OCI-M2 (cell line): ENCODE results near the gene PSMD5.

Experiments used
- DNase-seq: peaks from one replicate; lab custom pipeline; 2025; ENCODE audit not compliant: unreplicated experiment; lab: John Stamatoyannopoulos, UW

The PSMD5 gene

DNA sequence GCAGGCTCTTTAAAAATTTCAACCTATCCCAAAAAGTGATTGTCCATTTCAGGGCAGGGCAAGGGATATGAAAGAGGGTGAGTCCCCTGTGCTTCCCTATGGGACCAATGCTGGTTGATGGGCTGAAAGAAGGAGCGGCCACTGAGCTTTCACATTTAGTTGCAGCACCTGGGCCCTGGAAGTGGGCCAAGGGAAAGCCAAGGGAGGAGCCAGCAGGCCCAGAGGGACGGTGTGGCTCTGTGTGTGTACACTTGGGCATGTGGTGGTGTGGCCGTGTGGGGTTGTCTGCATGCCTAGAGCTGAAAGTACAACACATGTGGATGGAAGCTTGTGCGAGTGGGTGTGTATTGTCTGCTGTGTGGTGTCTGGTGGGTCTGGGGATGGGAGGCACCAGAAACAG, 14.0 kb upstream of the PSMD5 start:
- no peak for DNase-seq

DNA sequence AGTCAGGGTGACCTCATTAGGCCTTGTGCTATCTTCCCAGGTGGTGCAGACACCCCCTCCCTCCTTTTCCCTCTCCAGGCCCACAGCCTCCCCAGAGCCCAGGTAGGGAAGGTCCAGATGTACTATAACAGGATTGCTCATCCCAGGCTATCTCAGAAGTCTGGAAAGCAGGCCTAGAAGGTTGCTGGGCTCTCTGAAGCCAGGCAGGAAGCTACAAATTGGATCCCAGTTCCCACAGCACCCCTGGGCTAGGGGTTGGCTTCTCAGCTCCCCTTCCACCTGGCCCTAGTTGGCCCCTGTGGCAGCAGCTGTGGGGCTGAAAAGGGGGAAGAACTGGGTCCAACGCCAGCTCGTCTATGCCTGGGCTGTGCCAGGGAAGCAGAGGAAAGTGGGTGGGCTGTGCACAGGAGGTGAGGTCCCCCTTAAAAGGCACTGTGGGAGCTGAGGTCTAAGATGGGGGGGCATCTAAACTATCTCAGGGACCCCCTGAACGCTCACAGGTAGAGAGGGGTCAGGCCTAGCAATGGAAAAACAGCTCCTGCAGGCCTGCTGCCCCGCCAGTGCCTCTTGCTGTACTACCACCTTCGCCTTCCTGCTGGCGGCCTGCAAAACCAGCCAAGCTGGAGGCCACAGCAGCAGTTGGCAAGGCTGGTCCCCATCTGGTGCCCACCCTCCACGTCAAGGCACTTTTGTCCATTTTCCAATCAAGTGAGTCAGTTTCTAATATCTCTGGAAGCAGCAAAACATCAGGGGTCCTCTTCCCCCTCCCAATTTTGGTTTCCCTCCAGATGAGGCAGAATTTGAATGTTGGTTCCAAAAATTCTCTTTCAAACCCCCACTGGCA, 13.3 kb upstream of the PSMD5 start:
- DNase-seq, result no peak

DNA sequence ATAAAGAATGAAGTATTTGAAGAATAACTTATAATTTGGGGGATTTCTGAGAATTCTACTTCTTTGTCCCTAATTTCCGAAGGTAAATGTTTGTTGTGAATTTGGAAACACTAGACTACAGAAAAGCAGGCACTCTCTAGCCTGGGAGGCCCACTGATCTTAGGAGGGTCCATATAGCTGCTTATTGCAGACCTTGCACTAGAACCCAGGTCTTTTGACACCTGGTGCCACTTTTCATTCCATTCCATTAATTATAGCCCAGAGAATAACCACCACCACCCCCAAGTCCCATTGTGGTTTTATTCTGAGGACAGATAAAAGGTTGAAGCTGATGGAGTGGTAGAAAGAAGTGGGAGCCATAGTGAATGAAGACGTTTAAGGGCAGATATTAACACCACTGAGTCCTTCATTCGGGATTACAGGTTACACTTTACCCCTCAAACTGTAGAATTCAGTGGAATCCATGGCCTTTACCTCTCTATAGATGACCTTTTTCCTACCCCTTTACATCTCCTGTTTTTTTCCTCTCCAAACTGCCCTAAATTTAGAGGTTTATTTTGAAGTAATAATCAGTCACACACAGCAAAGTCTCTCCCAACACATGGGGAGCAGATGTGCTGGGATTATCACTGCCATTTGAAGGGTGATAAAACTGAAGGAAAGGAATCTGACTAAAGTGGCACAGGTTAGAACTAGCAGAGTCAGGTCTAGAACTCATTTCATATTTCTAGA, 12.0 kb upstream of the PSMD5 start:
- DNase-seq, result no peak

DNA sequence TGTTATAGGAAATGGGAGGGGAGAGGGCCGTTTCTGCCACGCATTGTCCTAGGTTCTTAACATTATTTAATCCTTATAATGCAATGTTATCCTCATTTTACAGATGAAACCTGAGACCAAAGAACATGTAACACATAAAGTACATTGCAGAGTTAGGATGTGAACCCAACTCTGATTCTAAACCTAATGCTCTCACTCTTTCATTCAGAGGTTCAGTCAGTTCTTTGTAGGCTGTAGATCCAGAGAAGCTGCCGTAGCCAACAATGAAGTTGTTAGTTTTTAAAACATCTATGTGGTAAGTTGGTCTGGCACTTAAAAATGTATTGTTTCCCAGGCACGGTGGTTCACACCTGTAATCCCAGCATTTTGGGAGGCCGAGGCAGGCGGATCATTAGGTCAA, 10.5 kb upstream of the PSMD5 start:
- DNase-seq, result no peak

DNA sequence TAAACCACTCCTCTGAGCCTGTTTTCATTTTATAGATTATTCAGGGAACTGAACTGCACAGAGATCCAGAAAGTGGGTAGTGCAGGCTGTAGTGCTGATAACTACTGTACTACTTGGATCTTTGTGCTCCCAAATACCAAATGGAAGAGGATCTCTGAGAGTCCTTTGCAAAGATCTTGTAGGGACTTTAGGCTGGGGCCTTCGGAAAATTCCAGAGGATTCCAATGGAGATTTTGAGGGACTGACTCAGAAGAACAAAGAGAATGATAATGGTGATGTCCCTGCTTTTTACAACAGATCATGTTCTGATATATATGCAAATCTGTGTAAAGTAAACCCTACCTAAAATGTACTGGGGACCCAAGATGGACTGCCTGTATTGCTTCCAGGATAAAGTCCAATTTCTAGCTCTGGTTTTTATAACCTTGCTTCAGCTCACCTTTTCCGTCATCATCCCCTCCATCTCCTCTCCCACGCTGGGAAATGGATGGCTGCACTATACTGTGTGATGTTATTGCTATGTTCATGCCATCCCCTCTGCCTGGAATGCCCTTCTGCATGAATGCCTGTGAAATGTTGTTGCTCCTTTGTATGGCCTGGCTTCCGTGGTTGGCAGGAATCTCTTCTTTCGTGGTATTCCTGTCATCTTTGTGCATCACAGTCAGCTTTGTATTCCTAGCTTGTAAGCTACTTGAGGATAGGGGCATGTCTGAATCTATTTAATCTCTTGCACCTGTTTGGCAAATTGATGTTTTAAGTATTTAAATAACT, 9.7 kb upstream of the PSMD5 start:
- no peak for DNase-seq

DNA sequence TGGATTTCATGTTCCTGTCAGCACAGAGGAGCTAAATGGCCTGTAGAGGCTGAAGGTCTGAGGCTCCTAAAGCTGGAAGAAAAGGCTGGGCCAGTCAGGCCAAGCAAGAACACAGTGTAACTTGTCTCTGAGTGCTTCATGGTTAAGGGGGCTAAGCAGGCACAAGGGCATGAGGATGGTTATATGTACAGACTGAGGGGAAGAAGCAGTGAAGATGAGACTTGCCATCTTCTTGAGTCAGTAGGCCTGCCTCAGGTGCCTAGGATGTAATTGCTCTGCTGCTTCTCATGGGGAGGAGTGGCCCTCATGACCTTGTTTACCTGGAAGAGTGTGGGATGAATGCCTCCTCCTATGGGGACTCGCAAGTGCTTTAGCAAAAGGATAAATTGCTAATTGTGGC, 8.7 kb upstream of the PSMD5 start:
- no peak for DNase-seq

DNA sequence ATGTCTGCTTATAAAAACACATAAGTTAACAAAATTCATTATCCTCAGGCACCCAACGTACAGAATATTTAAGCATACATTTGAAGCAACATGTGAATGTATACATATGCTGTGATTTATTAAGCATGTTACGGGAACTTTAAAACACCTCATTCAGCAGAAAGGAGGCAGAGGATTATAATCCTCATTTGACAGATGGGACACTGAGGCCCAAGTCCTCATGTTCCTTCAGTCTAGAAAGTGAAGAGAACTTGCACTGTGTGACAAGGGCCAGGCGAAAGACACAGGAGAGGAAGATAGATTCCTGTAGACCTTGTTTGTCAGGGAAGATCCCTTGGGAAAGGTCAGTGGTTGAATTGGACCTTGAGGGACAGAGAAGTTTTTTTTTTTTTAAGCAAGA, 7.6 kb upstream of the PSMD5 start:
- DNase-seq, result no peak

DNA sequence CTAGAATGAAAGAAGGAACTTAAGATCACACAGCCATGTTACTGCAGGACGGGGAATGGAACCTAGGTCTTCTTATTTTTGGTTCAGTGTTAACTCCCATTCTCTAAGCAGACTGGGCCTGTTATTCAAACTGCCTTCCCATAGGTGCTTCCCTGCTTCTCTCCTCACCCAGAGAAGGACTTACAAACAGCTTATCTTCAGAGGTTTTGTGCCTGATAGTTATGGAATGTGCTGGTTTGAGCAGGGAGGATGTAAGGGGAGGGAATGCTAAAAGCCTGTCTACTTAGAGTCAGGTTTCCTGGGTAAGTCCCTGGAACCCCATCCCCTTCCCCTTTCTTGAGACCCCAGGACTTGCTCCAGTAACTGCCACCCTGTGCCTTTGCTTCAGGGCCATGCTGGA, 4.2 kb upstream of the PSMD5 start:
- no peak for DNase-seq

DNA sequence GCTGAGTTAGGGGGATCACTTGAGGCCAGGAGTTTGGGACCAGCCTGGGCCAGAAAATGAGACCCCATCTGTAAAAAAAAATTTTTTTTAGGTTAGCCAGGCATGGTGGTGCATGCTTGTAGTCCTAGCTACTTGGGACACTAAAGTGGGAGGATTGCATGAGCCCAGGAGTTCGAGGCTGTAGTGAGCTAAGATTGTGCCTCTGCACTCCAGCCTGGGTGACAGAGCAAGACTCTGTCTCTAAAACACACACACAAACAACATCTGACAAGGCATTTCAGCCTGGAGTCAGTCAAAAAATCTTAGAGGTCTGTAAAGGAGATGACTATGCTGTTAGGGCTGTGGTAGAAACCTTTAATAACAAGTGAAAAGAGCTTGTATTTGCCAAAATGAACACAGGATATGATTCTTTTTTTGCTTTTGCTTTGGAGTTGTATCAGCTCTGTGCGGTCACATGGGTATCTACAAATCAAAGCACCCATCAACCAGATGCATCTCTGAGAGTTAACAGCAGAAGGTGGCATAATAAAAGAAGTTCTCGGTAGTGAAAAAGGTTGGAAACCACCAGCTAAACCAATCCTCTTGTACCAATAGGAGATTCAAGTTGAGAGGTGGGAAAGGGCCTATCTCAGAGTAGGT, 3.6 kb upstream of the PSMD5 start:
- DNase-seq, result no peak

DNA sequence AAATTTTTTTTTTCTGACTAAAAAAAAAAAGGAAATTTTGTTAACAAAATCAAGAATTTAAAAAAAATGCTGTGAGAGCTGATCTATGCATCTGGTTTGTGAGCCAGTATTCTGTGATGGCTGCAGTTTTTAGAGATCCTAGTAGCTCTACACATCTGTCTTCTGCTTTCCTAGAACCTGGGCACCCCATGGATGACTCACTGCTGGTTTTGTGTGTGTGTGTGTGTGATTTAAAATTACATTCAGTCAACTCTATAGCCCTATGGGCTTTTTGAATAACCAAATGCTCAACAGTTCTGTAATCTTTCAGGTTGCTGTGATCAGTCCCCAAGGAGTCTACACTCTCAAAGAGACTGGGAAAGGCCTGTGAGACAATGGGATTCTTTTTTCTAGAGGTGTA, 2.5 kb upstream of the PSMD5 start:
- no peak for DNase-seq

DNA sequence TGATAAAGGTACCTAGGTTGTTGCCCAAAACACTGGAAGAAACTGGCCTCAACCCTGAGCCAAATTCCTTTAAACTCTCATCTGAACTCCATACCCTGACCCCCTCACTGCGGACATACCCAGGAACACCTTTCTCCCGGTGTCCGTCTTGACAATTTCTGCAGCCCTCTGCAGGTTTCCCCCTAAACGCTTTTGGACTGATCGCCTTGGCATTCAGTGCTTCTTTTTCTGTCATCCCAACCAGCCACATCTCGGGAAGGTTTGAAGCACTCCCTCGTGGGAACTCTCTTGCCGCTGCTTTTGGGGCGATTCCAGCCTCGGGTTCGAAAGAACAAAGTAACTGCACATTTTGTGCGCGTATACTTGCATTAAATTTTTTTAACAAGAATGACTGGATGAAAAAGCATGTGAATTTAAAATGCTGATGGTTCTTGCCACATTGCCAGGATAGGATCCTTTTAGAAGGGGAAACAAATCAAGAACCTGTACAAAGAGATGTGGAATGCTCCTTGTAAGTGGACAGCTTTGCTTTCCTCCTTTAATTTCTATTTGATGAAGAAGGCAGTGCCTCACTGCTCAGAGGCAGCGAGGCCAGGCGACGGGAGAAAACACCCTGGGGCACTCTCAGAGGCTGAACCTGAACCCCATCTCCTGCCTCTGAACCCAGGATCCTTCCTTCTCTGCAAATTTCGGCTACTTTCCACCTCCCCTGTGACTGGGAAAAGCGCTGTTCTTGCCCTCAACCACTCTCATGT, 615 bp downstream of the PSMD5 start:
- DNase-seq, result no peak

DNA sequence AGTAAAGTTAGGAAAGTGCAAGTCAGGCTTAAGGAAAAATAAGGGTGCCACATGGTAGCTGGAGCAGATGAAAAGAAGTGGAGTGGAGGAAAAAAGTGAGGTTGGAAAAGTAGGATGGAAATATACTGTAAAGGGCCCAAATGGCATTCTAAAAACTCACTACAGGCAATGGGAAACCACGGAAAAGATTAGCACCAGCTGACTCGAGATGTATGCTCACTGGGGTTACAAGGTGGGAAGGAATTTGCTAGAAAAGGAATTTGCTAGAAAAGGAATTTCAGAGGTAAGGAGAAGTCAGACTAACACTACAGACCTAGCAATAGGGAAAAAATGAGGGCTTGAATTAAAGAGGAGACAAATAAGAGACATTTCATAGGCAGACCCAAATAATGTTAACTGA, 3.6 kb downstream of the PSMD5 start:
- DNase-seq, result no peak

DNA sequence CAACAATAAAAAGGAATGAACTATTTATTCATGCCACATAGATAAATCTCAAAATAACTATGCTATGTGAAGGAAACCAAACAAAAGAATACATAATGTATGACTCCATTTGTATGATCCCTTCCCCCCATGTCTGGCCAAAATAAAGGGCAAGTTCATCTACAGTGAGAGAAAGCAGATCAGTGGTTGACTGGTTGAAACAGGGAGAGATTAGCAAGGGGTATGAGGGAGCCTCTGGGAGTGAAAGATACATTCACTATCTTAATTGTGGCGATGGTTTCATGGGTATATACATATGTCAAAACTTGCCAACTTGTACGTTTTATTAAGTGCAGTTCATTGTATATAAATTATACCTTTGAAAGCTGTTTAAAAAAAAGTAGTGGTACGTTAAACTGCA, 4.8 kb downstream of the PSMD5 start:
- DNase-seq, result no peak

DNA sequence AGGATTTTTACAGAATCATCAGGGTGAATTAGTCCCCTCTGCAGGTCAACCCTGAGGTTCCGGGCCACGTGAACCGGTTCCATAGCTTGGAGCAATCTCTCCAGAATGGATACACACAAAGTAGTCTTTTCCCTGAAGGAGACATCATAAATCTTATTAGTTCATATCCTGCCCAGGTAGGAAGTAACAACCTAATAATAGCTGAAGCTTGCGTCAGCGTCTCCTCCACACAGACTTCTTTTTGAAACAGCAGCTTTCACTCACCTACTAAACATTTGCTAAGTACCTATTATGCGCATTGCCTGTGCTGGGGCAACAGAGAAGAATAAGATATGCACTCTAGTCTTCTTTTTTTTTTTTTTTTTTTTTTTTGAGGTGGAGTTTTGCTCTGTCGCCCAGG, 9.4 kb downstream of the PSMD5 start:
- DNase-seq, result no peak

DNA sequence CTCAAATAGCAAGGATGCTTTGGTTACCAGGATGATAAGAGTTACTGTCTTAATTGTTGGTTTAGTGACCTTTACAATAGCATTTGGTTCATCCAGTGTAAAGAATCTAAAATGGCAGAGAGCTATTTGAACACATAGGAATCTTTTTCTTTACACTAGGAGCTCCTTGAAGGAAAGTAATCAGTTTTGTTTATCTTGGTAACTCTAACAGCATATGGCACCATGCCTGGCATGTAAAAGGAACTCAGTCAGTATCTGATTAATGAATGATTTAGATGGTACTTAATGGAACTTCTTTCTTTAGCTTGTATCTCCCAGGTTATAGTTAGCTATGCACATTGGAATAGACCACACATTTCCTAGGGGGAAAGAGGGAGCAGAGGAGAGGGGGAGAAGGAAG, 9.9 kb downstream of the PSMD5 start:
- no peak for DNase-seq

DNA sequence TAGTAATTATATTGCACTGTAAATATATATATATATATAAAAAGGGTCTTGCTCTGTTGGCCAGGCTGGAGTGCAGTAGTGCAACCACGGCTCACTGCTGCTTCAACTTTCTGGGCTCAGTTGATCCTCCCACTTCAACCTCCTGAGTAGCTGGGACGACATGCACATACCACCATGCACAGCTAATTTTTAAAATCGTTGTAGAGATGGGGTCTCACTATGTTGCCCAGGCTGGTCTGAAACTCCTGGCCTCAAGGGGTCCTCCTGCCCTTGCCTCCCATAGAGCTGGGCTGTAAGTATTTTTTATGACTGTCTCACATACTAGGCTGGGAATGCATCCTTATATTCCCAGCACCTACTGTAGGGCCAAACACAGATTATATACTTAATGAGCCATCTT, 11.9 kb downstream of the PSMD5 start:
- no peak for DNase-seq

DNA sequence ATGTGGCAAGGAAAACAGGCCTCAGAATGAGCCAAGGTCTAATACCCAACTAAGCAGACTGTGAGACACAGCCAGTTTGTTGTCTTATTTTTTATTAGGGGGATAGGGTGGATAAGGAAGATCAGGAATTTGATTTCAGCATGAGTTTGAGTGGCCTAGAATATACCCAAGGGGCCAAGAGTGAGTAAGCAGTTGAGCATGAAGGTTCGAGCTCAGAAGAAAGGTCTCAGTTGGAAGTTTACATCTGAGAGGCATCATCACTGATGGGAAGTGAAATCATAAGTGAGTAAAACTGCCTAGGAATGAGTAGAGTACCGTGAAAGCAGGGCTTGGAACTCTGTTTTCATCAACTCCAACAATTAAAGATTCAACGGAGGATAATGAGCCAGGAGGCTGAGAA, 12.6 kb downstream of the PSMD5 start:
- no peak for DNase-seq

DNA sequence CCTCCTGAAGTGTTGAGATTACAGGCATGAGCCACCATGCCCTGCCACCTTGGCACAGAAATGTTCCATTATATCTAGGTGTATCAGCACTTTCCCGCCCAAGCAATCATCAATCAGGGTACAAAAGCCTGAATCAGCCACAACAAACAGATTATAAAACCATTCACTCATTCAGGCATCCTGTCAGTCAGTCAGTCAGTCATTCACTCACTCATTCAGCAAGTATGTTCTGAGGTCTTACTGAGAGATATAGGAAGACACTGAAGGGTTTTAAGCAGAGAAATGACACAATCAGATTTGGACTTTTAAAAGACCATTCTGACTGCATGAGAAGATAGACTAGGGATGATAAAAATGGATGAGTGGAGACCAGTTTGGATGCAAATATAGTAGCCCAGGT, 13.1 kb downstream of the PSMD5 start:
- DNase-seq, result no peak

DNA sequence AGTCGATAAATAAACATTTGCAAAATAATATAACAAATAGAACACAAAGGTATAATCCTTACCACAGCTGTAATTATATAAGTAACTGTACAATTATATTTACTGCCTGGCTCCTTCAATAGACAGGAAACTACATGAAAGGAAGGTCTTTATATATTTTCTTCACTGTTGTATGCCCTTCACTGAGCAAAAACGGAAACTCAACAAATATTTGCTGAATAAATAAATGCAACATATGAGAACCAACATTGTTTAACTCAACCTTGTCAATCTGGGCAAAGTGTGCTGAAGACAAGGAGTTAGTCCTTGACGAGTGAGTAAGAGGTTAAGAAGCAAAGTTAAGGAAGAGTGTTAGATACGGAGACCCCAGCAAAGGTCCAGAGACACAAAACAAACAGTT, 22.6 kb downstream of the PSMD5 start:
- DNase-seq, result no peak

DNA sequence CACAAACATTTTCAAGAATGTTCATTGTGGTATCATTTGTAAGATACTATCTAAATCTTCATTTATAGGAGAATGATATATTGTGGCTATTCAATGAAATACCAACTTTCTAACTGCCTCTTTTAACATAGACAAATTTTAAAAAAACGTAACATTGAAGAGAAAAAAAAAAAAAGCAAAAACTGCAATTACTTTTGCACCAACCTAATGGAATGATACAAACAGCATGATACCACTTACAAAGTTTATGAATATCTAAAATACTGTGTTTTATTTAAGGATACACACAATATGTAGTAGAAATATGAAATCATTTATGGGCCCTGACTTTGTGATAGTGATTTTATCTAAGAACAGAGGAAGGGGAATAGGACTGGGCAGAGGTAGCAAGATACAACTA, 24.1 kb downstream of the PSMD5 start:
- no peak for DNase-seq

DNA sequence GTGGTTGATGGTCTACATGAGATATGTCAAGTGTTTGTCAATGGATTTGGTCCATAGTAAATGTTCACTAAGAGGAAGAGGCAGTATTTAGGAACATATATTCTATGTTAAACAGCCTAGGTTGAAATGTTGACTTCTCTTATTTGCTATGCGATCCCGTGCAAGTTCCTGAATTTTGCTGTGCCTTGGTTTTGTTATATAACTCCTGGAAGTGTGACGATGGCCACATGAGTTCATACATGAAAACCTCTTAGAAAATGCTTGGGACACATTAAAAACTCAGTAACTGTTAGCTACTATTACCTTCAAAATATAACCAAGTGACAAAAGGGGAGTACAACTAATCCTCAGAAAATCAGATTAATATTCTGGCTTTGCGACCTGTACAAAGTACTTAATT, 27.6 kb downstream of the PSMD5 start:
- no peak for DNase-seq
